CD4-positive, alpha-beta T cell treated with Interleukin-12 subunit alpha and Interleukin-12 subunit beta, for 1 hour (primary cell): ENCODE measurements around the gene GFRAL.

ENCODE experiments used
- DNase-seq: peaks from one replicate; pipeline ENCODE4 v3.0.0-alpha.2; 2020

The GFRAL gene

DNA sequence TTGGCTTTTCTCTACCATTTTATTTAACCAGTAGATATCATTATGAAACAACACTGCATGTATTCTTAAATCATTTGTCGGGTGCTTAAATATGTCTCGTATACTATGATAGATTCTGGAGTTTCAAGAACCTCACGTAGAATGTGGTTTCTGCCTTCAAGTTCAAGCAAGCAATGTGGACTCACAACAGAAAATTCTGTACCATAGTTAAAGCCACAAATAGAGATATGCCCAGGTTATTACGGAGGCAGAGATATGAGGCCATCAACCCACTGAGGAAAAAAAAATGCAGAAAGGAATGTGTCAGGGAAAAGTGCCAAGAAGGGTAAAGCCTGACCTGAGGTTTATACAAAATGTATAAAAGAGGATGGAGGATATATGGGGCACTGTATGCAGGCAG is 109.9 kb downstream of the GFRAL start:
- DNase-seq: no peak

- DNase-seq: no peak
Observed at GRCh38 chr6:55438203-55438602, 110.9 kb downstream of the GFRAL start.

- DNase-seq: no peak
Observed at GRCh38 chr6:55443238-55444134, 116.2 kb downstream of the GFRAL start.

DNA sequence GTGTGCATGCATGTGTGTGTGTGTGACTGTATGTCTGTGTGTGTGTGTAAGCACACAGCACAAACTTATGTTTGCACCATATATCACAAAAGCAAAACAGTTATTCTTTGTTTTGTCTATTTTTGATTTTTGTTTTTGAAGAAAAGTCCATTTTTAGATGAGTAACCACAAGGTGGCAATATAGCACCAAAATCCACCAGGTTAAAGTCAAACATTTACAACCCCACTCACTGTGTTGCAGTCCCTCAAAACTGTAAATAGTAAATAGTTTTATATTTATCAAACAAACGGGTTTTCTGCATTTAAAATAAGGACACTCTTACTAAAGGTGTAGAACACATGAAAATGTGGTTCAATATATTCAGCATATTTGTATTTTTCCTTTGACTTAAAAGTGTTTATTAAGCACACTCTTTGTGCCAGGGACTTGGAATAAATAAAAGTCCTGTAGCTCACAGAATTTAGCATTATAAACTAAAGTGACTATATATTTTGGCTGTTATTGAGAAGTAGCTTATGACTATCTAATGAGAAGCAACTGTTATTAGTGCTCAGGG is 118.5 kb downstream of the GFRAL start:
- no peak for DNase-seq

DNA sequence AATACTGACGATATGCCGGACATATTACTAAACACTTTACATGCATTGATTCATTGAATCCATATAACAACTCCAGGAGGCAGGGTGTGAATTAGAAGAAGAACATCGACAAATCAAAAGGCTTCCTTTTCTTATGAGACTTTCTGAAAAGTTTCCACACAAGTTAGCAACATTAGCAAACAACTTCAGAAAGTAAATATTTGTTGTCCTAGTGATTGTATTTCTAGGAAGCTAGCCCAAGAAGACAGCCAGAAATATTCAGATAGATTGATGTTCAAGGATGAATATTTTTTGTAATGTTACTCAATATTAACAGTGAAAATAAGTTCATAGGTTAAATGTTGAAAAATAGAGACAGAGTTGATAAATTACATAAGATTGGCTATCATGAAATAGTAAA is 120.6 kb downstream of the GFRAL start:
- no peak for DNase-seq

DNA sequence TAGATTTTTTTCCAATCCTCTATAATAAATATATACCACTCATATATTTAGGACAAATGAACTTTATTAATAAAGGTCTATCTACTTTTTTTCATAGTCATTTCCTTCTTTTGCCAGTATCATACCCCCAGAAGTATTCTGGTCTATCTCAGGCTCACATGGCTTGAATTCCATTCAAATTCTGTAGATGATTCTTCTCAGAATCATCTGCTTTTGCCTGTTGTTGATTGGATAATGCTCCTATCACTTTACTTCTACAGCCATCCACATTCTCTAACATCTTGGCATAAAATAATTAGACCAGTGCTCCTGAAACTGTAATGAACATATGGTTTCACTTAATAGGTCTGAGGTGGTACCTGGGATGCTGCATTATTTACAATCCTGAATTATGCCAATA is 121.2 kb downstream of the GFRAL start:
- no peak for DNase-seq

- no peak for DNase-seq
Observed at GRCh38 chr6:55449225-55449624, 122.0 kb downstream of the GFRAL start.

GRCh38 chr6:55450005-55450404 is 122.7 kb downstream of the GFRAL start:
- no peak for DNase-seq
